ENCODE results near the gene RPL26.
A peak's percentile ranks its signal among the peaks of the same experiment; 100 is the strongest.

The RPL26 gene

DNA sequence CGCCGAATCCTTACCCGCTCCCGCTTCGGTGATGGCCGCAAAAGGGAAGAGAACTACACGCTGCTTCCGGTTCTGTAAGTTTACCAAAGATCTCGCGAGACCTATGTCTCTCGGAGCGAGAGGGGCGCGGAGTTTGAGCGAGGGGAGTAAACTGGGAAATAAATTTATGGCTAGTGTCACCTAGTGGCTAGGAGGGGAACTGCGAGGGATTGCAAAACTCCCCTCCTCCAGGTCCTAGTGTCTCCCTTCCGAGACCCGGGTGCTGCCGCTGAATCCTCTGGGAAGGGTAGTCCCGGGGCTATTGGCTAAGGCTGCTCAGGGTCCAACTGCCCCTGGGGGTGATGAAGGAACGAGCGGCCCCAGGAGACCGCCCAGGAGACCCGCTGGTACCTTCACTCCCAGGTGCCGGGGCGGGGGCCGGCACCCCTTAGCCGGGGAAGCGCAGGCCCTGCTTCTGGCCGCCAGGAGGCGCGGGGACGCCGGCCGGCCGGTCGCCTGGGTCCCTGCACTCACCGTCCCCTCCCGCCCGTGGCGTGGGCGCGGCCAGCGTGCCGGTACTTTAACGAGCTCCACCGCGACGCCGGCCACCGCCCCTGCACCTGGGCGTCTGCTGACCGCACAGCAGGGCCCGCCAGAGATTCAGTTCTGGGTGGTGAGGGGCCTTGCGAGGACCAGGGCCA, at the start of gene RPL26:
RPL26 (minus strand) TSS at position 51 of the 680 bp plus-strand sequence. CDS start 883 bp downstream, outside the sequence.
- Mint-ChIP-seq H3K36me3 (peaks cover 24% of the 10 kb centered on the region), H3K4me1 (ENCODE audit: low read depth) (peaks cover 52% of the 10 kb centered on the region), H3K4me3 (peak within 1 kb of the TSS; percentile 99), H3K9me3 (ENCODE audit: low read depth) (no peaks in the 10 kb centered on the region), H3K27me3 (no peaks in the 10 kb centered on the region), H3K27ac (peak within 1 kb of the TSS; percentile 99)

DNA sequence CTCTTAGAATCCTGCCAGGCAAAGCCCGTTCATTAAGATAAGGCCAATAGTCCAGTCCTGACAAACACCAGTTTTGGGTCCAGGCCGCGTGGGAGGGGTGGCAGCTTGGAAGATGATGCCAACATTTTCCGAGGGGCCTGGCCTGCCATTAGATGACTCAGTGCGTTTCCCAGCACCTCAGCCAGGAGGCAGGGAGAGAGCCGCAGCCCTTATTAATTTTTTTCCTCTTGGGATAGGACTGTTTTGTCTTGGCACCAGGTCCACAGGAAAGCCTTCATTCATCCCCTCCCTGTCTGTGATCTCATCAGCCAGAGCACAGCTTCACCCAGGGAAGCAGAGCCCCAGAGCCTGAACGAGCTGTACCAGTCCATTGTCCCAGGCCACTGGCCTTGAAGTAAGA, 48.0 kb upstream of the RPL26 start:
- Mint-ChIP-seq H3K27ac (no peak overlapping the region), H3K4me3 (no peak overlapping the region), H3K9me3 (ENCODE audit: low read depth) (no peaks in the 10 kb centered on the region), H3K27me3 (no peaks in the 10 kb centered on the region), H3K36me3 (no peaks in the 10 kb centered on the region), H3K4me1 (ENCODE audit: low read depth) (peaks cover 3% of the 10 kb centered on the region)

DNA sequence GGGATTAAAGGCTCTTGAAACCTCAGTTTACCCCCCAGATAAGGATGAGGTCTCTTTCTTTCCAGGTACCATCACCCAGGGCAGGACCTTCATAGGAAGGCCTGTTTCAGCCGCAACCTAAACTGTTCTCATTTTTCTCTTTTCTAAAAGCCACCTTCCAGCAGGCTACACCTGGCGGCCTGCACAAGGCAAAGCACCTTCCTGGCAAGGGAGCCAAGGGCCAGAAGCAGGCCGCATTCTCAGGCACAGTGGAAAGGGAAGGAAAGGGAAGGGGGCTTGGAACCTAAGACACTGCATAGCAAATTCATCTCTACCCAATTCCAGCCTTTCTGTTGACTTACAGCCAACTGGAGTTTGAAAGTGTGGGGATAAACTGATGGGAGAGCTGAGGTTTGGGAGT, 43.8 kb upstream of the RPL26 start:
- no peaks in the 10 kb centered on the region for H3K4me1 Mint-ChIP-seq (ENCODE audit: low read depth)
- no peaks in the 10 kb centered on the region for H3K36me3 Mint-ChIP-seq
- no peak overlapping the region for H3K4me3 Mint-ChIP-seq
- H3K27me3 Mint-ChIP-seq: peaks cover 8% of the 10 kb centered on the region
- no peaks in the 10 kb centered on the region for H3K9me3 Mint-ChIP-seq (ENCODE audit: low read depth)
- H3K27ac Mint-ChIP-seq: no peak overlapping the region

DNA sequence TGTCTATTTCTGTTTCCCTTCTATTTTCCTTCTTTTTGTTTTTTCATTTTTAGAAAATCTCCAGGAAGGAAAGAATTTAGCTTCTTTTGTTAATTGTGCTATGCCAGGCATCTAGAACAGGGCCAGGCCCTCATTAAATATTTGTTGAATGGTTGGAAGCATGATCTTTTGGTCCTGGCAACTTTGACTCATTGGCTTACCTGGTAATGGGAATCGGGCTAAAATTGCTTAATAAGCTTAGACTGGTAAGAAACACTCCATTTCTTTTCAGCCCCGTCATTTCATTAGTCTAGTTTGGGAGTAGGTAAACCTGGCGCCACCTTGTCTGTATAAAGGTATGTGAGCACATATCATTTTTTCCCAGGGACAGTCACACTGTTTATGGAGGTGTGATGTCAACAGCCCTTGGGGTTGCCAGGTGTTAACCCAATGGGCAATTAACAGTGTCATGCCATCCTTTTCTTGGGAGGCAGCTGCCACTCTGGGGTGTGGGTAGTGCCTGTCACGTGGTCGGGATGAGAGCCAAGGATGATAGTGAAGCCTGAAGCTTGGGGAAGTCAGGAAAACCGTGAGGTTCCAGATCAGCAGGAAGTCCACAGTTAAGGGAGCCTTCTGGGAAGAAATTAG, 43.2 kb upstream of the RPL26 start:
- Mint-ChIP-seq H3K27me3 (peaks cover 8% of the 10 kb centered on the region), H3K36me3 (no peaks in the 10 kb centered on the region), H3K9me3 (ENCODE audit: low read depth) (no peaks in the 10 kb centered on the region), H3K27ac (no peak overlapping the region), H3K4me1 (ENCODE audit: low read depth) (no peaks in the 10 kb centered on the region), H3K4me3 (no peak overlapping the region)

DNA sequence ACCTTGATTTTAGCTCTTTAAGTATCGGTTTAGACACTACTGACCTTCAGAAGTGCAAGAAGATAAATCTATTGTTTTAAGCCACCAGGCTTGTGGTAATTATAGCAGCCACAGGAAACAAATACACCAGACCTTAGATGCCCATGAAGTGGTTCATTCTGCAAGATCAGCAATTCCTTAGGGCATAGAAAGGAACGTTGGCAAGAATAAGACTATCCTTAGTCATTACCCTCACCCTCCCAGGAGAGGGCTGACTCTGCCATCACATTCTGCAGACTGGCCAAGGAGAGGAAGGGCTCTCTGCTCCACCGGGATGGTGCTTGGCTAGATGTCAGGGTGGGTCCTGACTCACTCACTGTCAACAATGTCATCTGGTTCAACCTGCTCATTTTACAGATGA, 38.6 kb upstream of the RPL26 start:
- no peaks in the 10 kb centered on the region for H3K9me3 Mint-ChIP-seq (ENCODE audit: low read depth)
- H3K27ac Mint-ChIP-seq: no peak overlapping the region
- no peaks in the 10 kb centered on the region for H3K4me1 Mint-ChIP-seq (ENCODE audit: low read depth)
- H3K36me3 Mint-ChIP-seq: peaks cover 2% of the 10 kb centered on the region
- peaks cover 20% of the 10 kb centered on the region for H3K27me3 Mint-ChIP-seq
- H3K4me3 Mint-ChIP-seq: no peak overlapping the region

DNA sequence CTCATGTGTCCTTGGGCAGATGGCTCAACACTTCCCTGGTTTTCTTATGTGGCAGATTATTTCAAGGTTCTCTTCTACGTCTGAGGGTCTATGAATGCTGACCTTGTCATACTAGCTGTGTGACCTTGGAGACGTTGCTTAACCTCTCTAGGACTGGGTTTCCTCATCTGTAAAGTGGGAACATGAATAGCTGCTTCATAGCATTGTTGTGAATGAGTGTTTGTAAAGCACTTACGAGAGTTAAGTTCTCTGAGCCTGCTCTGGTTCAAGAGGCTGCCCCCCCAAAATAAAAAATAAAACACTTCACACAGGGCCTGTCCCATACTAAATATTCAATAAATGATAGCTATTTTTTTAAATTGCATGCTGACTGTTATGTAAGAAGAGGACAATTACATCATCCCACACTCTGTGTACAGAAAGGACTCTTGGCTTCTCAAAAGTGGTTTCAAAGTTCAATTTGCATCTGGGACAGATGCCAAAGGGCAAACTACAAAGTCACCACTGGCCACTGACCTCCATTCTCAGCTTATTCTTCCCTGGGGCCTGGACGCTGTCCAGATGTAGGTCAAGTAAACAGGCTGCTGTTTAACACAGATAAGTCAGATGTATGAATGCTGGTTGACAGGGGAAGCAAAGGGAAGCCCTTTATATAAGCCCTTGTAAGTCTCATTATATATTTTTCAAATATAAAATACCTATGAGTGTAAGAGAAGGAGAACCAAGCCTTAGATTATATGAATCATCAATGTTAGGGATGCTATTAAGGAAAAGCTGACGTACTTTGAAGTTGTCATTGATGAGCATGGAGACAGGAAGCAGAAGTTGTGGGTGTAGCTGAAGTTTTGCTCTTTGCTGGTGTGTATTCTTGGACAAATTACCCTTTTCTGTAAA, 37.3 kb upstream of the RPL26 start:
- Mint-ChIP-seq H3K4me1 (ENCODE audit: low read depth) (no peaks in the 10 kb centered on the region), H3K9me3 (ENCODE audit: low read depth) (no peaks in the 10 kb centered on the region), H3K27me3 (peaks cover 24% of the 10 kb centered on the region), H3K4me3 (no peak overlapping the region), H3K27ac (no peak overlapping the region), H3K36me3 (peaks cover 2% of the 10 kb centered on the region)

DNA sequence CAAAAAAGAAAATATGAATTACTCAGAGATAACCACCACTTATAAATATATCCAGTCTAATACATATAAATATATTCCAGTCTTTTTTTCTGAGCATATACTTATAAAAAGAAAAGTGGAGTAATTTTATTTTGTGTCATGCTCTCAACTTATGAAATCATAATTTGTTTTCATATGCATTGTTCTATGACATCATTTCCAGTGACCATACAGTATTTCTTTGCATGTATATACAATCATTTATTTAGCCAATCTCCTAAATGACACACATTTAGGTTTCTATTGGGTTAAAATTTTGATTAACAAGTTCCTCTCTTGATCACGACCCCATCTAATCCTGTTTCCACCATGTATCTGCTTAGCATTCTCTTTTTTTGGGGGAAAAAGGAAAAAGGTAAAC, 36.3 kb upstream of the RPL26 start:
- Mint-ChIP-seq H3K4me3 (no peak overlapping the region), H3K27ac (no peak overlapping the region), H3K4me1 (ENCODE audit: low read depth) (no peaks in the 10 kb centered on the region), H3K36me3 (peaks cover 2% of the 10 kb centered on the region), H3K9me3 (ENCODE audit: low read depth) (no peaks in the 10 kb centered on the region), H3K27me3 (peaks cover 22% of the 10 kb centered on the region)

DNA sequence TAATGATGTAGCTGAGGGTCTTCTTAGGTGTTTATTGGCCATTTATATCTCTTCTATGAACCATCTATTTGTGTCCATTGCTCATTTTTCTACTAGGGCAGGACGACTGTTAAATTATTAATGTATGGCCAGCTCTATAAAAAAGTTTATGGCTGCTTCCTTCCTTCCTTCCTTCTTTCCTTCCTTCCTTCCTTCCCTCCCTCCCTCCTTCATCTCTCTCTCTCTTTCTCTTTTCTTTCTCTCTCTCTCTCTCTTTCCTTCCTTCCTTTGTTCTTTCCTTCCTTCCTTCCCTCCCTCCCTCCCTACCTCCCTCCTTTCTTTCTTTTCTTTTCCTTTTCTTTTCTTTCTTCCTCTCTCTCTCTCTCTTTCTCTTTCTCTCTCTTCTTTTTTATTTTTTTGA, 35.5 kb upstream of the RPL26 start:
- Mint-ChIP-seq H3K4me1 (ENCODE audit: low read depth) (peaks cover 2% of the 10 kb centered on the region), H3K27me3 (peaks cover 22% of the 10 kb centered on the region), H3K27ac (no peak overlapping the region), H3K36me3 (peaks cover 2% of the 10 kb centered on the region), H3K4me3 (no peak overlapping the region), H3K9me3 (ENCODE audit: low read depth) (no peaks in the 10 kb centered on the region)

DNA sequence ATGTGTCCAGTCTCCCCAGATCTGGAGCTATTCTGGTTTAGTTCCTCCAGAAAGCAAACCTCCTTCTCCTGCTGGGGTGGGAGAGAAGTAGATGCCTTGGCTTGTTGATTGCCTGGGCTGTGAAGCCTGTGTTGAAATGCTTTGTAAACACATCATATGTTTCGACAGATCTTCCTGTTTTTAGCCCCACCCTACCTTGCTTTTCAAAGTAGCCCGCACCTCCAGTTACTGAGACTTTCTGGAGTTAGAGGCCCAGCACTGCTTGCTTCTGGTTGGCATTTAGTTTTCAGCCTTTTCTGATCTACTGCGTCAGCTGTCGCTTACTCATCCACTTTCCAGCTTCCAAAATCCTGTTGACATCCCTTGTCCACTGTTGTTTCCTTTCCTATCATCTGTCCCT, 34.8 kb upstream of the RPL26 start:
- no peak overlapping the region for H3K27ac Mint-ChIP-seq
- no peak overlapping the region for H3K4me3 Mint-ChIP-seq
- H3K9me3 Mint-ChIP-seq (ENCODE audit: low read depth): no peaks in the 10 kb centered on the region
- peaks cover 8% of the 10 kb centered on the region for H3K4me1 Mint-ChIP-seq (ENCODE audit: low read depth)
- H3K27me3 Mint-ChIP-seq: peaks cover 18% of the 10 kb centered on the region
- H3K36me3 Mint-ChIP-seq: peaks cover 2% of the 10 kb centered on the region

DNA sequence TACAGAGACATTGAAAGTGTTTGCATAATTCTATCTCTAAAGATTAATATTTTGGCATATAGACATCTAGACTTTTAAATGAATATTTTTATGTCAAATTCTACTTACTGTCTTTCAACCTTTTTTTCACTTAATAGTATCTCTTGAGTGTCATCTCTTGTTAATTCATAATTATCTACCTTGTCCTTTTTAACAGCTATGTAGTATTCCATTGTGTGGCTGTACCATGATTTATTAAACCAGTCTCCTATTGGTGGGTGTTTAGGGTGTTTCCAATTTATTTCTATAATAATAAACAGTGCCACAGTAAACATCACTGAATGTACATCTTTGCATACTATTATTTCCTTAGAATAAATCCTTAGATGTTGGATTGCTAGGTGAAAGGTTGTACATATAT, 30.9 kb upstream of the RPL26 start:
- Mint-ChIP-seq H3K36me3 (peaks cover 2% of the 10 kb centered on the region), H3K27me3 (peaks cover 12% of the 10 kb centered on the region), H3K9me3 (ENCODE audit: low read depth) (no peaks in the 10 kb centered on the region), H3K4me3 (no peak overlapping the region), H3K4me1 (ENCODE audit: low read depth) (peaks cover 9% of the 10 kb centered on the region), H3K27ac (no peak overlapping the region)

DNA sequence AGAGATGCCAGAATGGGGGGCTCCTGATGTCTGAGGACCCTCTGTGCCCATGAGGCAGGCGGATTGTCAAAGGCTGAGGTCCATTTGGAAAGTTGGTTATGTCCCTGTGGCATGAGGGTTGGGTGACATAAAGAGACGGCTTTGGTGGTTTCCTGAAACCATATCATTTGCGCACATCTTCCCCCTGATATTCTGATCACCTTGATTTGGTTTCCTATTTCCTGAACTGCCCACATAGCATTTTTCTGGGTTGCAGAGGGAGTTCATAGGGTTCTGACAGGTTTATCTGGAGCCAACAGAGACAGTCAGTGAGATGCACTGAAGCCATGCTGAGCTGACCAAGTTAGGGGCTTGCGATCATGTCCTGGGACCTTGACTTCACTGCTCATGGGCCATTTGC, 30.3 kb upstream of the RPL26 start:
- Mint-ChIP-seq H3K4me3 (no peak overlapping the region), H3K27me3 (peaks cover 11% of the 10 kb centered on the region), H3K36me3 (peaks cover 2% of the 10 kb centered on the region), H3K4me1 (ENCODE audit: low read depth) (peaks cover 9% of the 10 kb centered on the region), H3K9me3 (ENCODE audit: low read depth) (no peaks in the 10 kb centered on the region), H3K27ac (no peak overlapping the region)

DNA sequence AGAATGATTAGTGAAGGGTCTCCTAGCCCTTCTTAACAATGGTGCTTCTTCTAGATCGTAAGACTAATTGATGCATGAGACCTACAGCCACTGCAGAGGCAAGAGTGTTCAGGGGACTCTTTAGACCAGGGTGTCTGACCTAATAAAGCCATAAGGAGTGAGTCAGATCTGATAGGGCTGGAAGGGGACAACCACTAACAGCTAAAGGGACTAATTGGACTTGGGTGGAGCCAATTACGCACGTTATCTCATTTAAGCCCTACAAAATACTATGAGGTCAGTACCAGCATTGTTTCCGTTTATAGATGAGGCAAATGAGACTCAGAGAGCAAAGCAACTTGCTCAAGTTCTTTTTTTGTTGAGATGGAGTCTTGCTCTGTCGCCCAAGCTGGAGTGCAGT, 29.1 kb upstream of the RPL26 start:
- H3K27me3 Mint-ChIP-seq: peaks cover 12% of the 10 kb centered on the region
- no peaks in the 10 kb centered on the region for H3K9me3 Mint-ChIP-seq (ENCODE audit: low read depth)
- peaks cover 9% of the 10 kb centered on the region for H3K4me1 Mint-ChIP-seq (ENCODE audit: low read depth)
- H3K27ac Mint-ChIP-seq: no peak overlapping the region
- H3K36me3 Mint-ChIP-seq: no peaks in the 10 kb centered on the region
- no peak overlapping the region for H3K4me3 Mint-ChIP-seq

DNA sequence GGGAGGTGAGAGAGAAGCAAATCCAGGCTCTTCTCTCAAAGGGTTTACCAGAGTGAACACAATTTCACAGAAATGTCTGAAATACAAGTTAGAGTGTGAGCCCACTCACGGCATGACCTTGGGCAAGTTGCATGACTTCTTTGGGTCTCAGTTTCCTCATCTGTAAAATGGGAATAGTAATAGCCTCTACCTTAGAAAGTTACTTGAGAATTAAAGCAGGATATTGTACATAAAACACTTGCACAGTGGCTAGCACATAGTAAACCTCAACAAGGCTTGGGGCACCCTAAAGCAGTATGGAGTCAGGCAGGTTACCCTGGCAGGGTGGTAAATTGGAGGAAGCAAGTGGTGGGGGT, 27.9 kb upstream of the RPL26 start:
- no peak overlapping the region for H3K27ac Mint-ChIP-seq
- no peak overlapping the region for H3K4me3 Mint-ChIP-seq
- no peaks in the 10 kb centered on the region for H3K36me3 Mint-ChIP-seq
- no peaks in the 10 kb centered on the region for H3K9me3 Mint-ChIP-seq (ENCODE audit: low read depth)
- peaks cover 9% of the 10 kb centered on the region for H3K27me3 Mint-ChIP-seq
- peaks cover 9% of the 10 kb centered on the region for H3K4me1 Mint-ChIP-seq (ENCODE audit: low read depth)

DNA sequence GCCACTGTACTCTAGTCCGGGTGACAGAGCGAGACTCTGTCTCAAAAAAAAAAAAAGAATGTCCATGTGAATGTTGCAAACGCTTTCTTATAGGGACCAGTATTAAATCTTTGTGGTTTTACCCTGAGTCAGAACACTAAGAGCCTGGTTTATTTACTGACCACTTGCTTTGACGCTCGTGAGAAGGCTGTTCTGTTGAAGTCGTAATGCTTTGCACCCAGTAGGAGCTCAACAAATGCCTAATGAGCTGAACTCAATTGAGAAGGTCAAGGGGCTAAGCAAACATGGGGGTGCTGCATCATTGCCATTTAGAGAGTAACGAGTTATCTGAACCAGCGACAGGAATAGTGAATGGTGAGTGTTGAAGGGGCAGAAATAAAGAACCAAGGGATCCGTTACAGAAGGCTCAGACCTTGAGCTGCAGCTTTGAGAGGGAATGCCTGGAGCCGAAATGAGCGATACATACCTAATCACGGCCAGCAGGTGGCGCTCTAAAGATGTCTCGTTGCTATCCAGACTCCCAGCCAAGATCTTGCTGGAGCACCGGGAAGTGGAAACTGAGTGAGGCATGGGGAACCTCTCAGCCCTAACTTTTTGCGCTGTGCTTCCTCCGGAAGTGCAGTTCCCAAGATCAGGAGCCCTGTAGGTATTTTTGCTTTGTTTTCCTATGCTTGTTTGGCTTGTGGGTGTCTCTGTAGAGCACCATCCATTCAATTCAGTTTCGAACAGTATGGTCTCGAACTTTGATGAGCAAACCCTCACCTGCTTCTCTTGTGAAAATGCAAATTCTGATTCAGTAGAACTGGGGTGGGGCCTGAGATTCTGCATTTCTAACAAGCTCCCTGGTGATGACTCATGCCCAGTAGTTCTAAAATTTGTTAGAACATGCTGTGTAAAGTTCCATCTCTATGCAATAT, 27.2 kb upstream of the RPL26 start:
- Mint-ChIP-seq H3K4me3 (no peak overlapping the region), H3K27ac (no peak overlapping the region), H3K4me1 (ENCODE audit: low read depth) (peaks cover 9% of the 10 kb centered on the region), H3K36me3 (no peaks in the 10 kb centered on the region), H3K9me3 (ENCODE audit: low read depth) (no peaks in the 10 kb centered on the region), H3K27me3 (peaks cover 9% of the 10 kb centered on the region)

Measured in activated naive CD8-positive, alpha-beta T cell (primary cell).